GM12878 (cell line): Measurements from ENCODE around the gene B4GALT7. TPM values are rescaled to one million over a fixed set of nuclear protein-coding genes. Genes with fewer than 3 reads are reported as not detected.

Experiments
- CEBPZ ChIP-seq: fragments of 150-350 bp; IDR thresholded peaks from 2 replicates; pipeline ENCODE4 v1.6.1; 2016; ENCODE audit warnings: low read depth, low read length
- GATAD2B ChIP-seq: fragments of 450-650 bp; conservative IDR thresholded peaks from 2 replicates; pipeline ENCODE4 v1.6.1; 2017; ENCODE audit warnings: low read depth, mild to moderate bottlenecking, moderate library complexity
- HDAC2 ChIP-seq: fragments of 200-600 bp; sonication (generic); IDR thresholded peaks from 2 replicates; pipeline ENCODE4 v1.6.1; 2017
- IKZF1 ChIP-seq: fragments of 450-650 bp; conservative IDR thresholded peaks from 2 replicates; pipeline ENCODE4 v1.6.1; 2017; ENCODE audit warnings: antibody characterized with exemption, mild to moderate bottlenecking
- IRF3 ChIP-seq: fragments of 450-650 bp; IDR thresholded peaks from 2 replicates; pipeline ENCODE4 v1.6.1; 2014; ENCODE audit warnings: mild to moderate bottlenecking
- JUNB ChIP-seq: IDR thresholded peaks from 2 replicates; pipeline ENCODE4 v1.6.1; 2016; ENCODE audit warnings: antibody characterized with exemption, mild to moderate bottlenecking
- NBN ChIP-seq: fragments of 450-650 bp; IDR thresholded peaks from 2 replicates; pipeline ENCODE4 v1.6.1; 2016
- NR2F1 ChIP-seq: fragments of 450-650 bp; conservative IDR thresholded peaks from 2 replicates; pipeline ENCODE4 v1.6.1; 2017; ENCODE audit warnings: mild to moderate bottlenecking
- PML ChIP-seq: IDR thresholded peaks from 2 replicates; pipeline ENCODE4 v1.6.1; 2012; ENCODE audit warnings: low read length, inconsistent platforms
- PRDM15 ChIP-seq: fragments of 450-650 bp; formaldehyde crosslinking; IDR thresholded peaks from 2 replicates; pipeline ENCODE4 v1.4.0; 2020; ENCODE audit warnings: mild to moderate bottlenecking, moderate library complexity
- polyA plus RNA-seq, 11 experiments: library from polyadenylated mRNA; depleted of rRNA in 4 of 11; unstranded in 6 of 11; stranded (reverse) in 5 of 11; fragments of >200 nt; fragmentation: Nextera tagmentation in 4 of 11; fragmentation: Illumina TruSeq in 1 of 11; extraction: Ambion mirVana in 4 of 11; extraction: Trizol in 1 of 11; gene quantifications; 1 replicate in 1 of 11; 2 replicates in 10 of 11; pipeline versions ENCODE4 v1.2.1 to v1.2.3, GENCODE V29; 2011 to 2016; ENCODE audit warnings: inconsistent platforms in 2 of 11, missing spikeins in 2 of 11, low read depth in 1 of 11
- total RNA-seq, 4 experiments: library from RNA; depleted of rRNA in 3 of 4; stranded (reverse); fragments of >200 nt in 3 of 4; fragmentation: Illumina TruSeq in 1 of 4; extraction: Trizol in 1 of 4; gene quantifications; 2 replicates each; pipeline versions ENCODE4 v1.2.1 to v1.2.3, GENCODE V29; 2013 to 2021

The B4GALT7 gene
- total and polyA plus RNA-seq, 10 of the 15 experiments (the other 5 are each of a cell fraction or from before 2014, with no cell fraction given) = 0.34 to 27.3 (median 16.4) TPM

- no peak for TF ChIP-seq IKZF1
- TF ChIP-seq JUNB = no peak
- no peak for TF ChIP-seq CEBPZ
- no peak for TF ChIP-seq GATAD2B
- no peak for TF ChIP-seq IRF3
- no peak for TF ChIP-seq PRDM15 (CRISPR knock-in tag)
- no peak for TF ChIP-seq NR2F1
- TF ChIP-seq PML = no peak
- TF ChIP-seq HDAC2 = no peak
- no peak for TF ChIP-seq NBN
Observed at GRCh38 chr5:177610131-177610769, 10.3 kb downstream of the B4GALT7 start (continued).
